ENCODE results near the gene FAM162A.

DNA sequence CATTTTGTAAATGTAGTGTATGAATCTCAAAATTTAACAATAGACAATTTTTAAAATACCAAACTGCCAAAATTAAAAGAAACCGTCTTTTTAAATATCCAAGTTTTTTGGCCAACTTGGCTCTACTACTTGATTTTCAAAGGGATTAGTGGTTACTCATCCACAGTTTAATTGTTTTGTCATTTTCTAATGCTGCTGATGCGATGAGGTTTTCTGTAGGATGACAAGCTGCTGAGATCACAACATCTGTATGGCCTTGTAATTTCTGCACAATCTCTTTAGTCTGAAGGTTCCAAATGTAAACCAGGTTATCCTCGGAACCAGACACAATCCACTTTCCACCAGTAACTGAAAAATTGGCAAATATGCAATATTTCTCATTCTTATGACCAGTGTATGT lies 30.4 kb downstream of the FAM162A start:
- TF ChIP-seq TAF1 (IDR thresholded peaks at IDR 0.05; ENCODE audit: borderline replicate concordance, insufficient read depth, low read length) (no peak), REST (IDR thresholded peaks at IDR 0.05; ENCODE audit: insufficient read depth in 1 of 2, low read depth in 2 of 2, low read length in 2 of 2) (no peak), SIN3A (IDR thresholded peaks at IDR 0.05; ENCODE audit: borderline replicate concordance, insufficient read depth, low read length) (no peak), POLR2AphosphoS5 (IDR thresholded peaks at IDR 0.05; ENCODE audit: low read depth, low read length) (no peak)
